ENCODE measurements around the gene CDK5. TPM values are rescaled to one million over a fixed set of nuclear protein-coding genes. Genes with fewer than 3 reads are reported as not detected.

CDK5 gene
- total and polyA plus RNA-seq, 10 of the 15 experiments (the other 5 are each of a cell fraction or from before 2014, with no cell fraction given) = 1.5 to 33.4 (median 21.6) TPM

- TF ChIP-seq NR2C1 (IDR thresholded peaks at IDR 0.05) (peak; percentile 32; the same call in 1 of the 2 replicates), YY1 (IDR thresholded peaks at IDR 0.05; ENCODE audit: low read depth, low read length) (peak; percentile 98), POLR2A (IDR thresholded peaks at IDR 0.05; ENCODE audit: low read depth, low read length) (peak; percentile 91), CHD1 (IDR thresholded peaks at IDR 0.05; ENCODE audit: low read depth, low read length) (0 out of 2 replicates have a peak, but pooled peaks have one; percentile 55), ZNF24 (IDR thresholded peaks at IDR 0.05) (no peak), SMAD1 (IDR thresholded peaks at IDR 0.05; ENCODE audit: low read depth, partially characterized antibody) (no peak), JUND (IDR thresholded peaks at IDR 0.05; ENCODE audit: low read depth, low read length) (0 out of 2 replicates have a peak, but pooled peaks have one; percentile 35), ZNF622 (IDR thresholded peaks at IDR 0.05) (no peak; the same call in 1 of the 2 replicates), RFX5 (IDR thresholded peaks at IDR 0.05; ENCODE audit: low read depth, low read length) (no peak), ZBTB40 (IDR thresholded peaks at IDR 0.05; ENCODE audit: borderline replicate concordance) (no peak), E2F4 (IDR thresholded peaks at IDR 0.05; ENCODE audit: low read depth, low read length) (peak; percentile 32; the same call in 1 of the 2 replicates), HDAC2 (IDR thresholded peaks at IDR 0.05) (no peak), NKRF (conservative IDR thresholded peaks at IDR 0.05) (peak; percentile 66), RCOR1 (conservative IDR thresholded peaks at IDR 0.05; ENCODE audit: low read depth, low read length) (no peak), MYC (IDR thresholded peaks at IDR 0.05; ENCODE audit: insufficient read depth, insufficient read length, insufficient replicate concordance, low read length, severe bottlenecking) (no peak), ATF7 (IDR thresholded peaks at IDR 0.05; ENCODE audit: low read depth) (no peak), IRF3 (IDR thresholded peaks at IDR 0.05) (no peak), RUNX3 (IDR thresholded peaks at IDR 0.05; ENCODE audit: low read length) (no peak)
These were observed 22.9 kb upstream of the CDK5 start, which contains the start of gene FASTK (continued) for GRCh38 chr7:151080522-151081169.
